HL-60 (cell line): ENCODE measurements around the gene NCOR1.
"Not testable (repeated sequence)": the region's sequence is repeated elsewhere in the genome, so short reads cannot be mapped to it uniquely, and the experiment has no call there.

Experiments used
- DNase-seq, 2 experiments: peaks; one replicate each; pipeline ENCODE4 v3.0.0-alpha.2; 2010 to 2020; ENCODE audit warnings: low read depth in 1 of 2, low spot score in 1 of 2
- H3K27ac ChIP-seq: fragments of 250-450 bp; sonication (Bioruptor Pico); replicated peaks from 2 replicates; pipeline ENCODE4 v1.5.1; 2020; ENCODE audit warnings: mild to moderate bottlenecking, moderate library complexity
- H3K27me3 ChIP-seq: fragments of 250-450 bp; sonication (Bioruptor Pico); 2 replicates; pipeline ENCODE4 v1.5.1; 2021; ENCODE audit warnings: mild to moderate bottlenecking, moderate library complexity; ENCODE audit not compliant: insufficient read depth, poor library complexity, severe bottlenecking
- H3K4me3 ChIP-seq: replicated peaks from 2 replicates; pipeline ENCODE4 v1.5.1; 2011; ENCODE audit warnings: mild to moderate bottlenecking, control low read depth, low read length; ENCODE audit not compliant: insufficient read depth
- CTCF ChIP-seq: IDR thresholded peaks from one replicate; pipeline ENCODE4 v1.5.1; 2011; ENCODE audit warnings: low read length, control low read depth, inconsistent platforms; ENCODE audit not compliant: insufficient read depth
- GABPA ChIP-seq: IDR thresholded peaks from 2 replicates; pipeline ENCODE4 v1.6.1; 2012; ENCODE audit warnings: low read depth
- POLR2AphosphoS5 ChIP-seq: IDR thresholded peaks from 2 replicates; pipeline ENCODE4 v1.6.1; 2012; ENCODE audit warnings: low read depth
- SPI1 ChIP-seq: IDR thresholded peaks from 2 replicates; pipeline ENCODE4 v1.6.1; 2012; ENCODE audit warnings: low read depth, mild to moderate bottlenecking, borderline replicate concordance
- TF ChIP-seq, protein P1 (sequence below): IDR thresholded peaks from 2 replicates; pipeline ENCODE4 v1.6.1; 2012; ENCODE audit warnings: low read depth; ENCODE audit not compliant: insufficient replicate concordance

The NCOR1 gene

GRCh38 chr17:16181581-16181980 is 33.8 kb downstream of the NCOR1 start:
- DNase-seq = no peak
- H3K27ac ChIP-seq = no peak overlapping the region
- no peaks in the 10 kb centered on the region for H3K27me3 ChIP-seq
- no peak overlapping the region for H3K4me3 ChIP-seq
- TF ChIP-seq, protein P1, sequence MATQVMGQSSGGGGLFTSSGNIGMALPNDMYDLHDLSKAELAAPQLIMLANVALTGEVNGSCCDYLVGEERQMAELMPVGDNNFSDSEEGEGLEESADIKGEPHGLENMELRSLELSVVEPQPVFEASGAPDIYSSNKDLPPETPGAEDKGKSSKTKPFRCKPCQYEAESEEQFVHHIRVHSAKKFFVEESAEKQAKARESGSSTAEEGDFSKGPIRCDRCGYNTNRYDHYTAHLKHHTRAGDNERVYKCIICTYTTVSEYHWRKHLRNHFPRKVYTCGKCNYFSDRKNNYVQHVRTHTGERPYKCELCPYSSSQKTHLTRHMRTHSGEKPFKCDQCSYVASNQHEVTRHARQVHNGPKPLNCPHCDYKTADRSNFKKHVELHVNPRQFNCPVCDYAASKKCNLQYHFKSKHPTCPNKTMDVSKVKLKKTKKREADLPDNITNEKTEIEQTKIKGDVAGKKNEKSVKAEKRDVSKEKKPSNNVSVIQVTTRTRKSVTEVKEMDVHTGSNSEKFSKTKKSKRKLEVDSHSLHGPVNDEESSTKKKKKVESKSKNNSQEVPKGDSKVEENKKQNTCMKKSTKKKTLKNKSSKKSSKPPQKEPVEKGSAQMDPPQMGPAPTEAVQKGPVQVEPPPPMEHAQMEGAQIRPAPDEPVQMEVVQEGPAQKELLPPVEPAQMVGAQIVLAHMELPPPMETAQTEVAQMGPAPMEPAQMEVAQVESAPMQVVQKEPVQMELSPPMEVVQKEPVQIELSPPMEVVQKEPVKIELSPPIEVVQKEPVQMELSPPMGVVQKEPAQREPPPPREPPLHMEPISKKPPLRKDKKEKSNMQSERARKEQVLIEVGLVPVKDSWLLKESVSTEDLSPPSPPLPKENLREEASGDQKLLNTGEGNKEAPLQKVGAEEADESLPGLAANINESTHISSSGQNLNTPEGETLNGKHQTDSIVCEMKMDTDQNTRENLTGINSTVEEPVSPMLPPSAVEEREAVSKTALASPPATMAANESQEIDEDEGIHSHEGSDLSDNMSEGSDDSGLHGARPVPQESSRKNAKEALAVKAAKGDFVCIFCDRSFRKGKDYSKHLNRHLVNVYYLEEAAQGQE = no peak
- TF ChIP-seq CTCF (no peak), SPI1 (no peak), POLR2AphosphoS5 (no peak), GABPA (no peak)

DNA sequence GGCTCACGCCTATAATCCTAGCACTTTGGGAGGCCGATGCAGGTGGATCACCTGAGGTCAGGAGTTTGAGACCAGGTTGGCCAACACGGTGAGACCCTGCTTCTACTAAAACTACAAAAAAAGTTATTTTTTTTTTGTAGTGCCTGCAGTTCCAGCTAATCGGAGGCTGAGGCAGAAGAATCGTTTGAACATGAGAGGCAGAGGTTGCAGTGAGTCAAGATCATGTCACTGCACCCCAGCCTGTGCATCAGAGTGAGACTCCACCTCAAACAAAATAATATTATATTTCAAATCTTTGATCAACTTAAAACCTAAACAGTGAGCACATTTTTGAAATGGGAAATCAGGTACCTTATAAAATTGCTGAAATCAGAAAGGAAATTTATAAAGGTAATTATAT is 36.5 kb downstream of the NCOR1 start:
- Histone ChIP-seq H3K4me3 (no peak overlapping the region), H3K27ac (no peak overlapping the region), H3K27me3 (no peaks in the 10 kb centered on the region)
- DNase-seq = no peak
- TF ChIP-seq, protein P1 = no peak
- no peak for TF ChIP-seq GABPA
- TF ChIP-seq POLR2AphosphoS5 = no peak
- no peak for TF ChIP-seq SPI1
- no peak for TF ChIP-seq CTCF

- Histone ChIP-seq H3K4me3 (no peak overlapping the region), H3K27ac (no peak overlapping the region), H3K27me3 (no peaks in the 10 kb centered on the region)
- no peak for DNase-seq
- no peak for TF ChIP-seq CTCF
- no peak for TF ChIP-seq GABPA
- TF ChIP-seq SPI1 = no peak
- TF ChIP-seq, protein P1 = no peak
- TF ChIP-seq POLR2AphosphoS5 = no peak
These were observed 43.7 kb downstream of the NCOR1 start for GRCh38 chr17:16171613-16172012.

- H3K27ac ChIP-seq, DNase-seq, H3K4me3 ChIP-seq, H3K27me3 ChIP-seq: not testable (repeated sequence)
These were observed 48.6 kb downstream of the NCOR1 start for GRCh38 chr17:16166766-16167165.
